Stimulated activated CD4-positive, alpha-beta T cell treated with anti-CD3 and anti-CD28 coated beads, Interleukin-2, amount 100 ng/mL, for 24 hours (primary cell): ENCODE data around the gene ADAM15.

ENCODE experiments used
- DNase-seq, 2 donors: peaks; one replicate each; pipeline ENCODE4 v3.0.0-alpha.2; 2020

ADAM15 gene

GRCh38 chr1:155050560-155051341, at the start of gene ADAM15:
ADAM15 (plus strand) TSS chr1:155051316; CDS start chr1:155051387, 71 bp downstream.
- peak; percentile 84 to 86 for DNase-seq

GRCh38 chr1:155001425-155001674, 49.8 kb upstream of the ADAM15 start:
- no peak for DNase-seq

DNA sequence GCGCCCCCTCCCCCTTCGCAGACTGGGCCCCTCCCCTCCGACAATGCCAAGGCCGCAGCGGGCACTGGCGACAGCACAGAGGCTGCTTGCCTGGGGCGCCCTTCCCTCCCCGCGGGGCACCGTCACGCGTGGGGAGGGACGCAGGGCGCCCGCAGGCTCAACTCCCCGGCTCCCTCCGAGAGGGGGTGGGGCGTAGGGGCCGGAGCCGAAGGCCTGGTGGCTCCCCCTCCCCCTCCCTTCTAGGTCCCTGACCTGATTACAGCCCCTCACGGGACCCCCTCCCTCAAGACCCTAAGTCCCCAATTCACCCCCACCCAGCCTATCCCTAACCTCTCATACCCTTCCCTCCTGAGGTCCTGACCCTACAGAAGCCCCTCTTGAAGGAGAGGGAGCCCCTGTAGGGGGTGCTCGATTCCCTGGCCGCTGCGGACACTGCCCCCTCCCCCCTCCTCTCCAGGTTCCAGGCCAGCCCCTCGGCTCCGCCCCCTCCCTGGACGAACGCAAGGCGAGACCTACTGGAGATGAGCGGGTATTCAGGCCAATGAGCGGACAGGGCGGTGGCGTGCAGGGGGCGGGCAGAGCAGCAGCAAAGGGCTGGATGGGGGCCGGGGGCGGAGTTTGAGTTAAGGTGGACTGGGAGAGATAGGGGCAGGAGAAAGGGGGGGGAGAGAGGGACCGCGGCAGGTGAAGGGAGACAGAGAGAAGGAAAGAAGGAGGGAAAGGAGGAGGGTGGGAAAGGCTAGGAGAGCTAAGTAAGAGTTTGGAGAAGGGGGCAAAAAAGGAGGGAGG, 49.2 kb upstream of the ADAM15 start:
- peak; percentile 99 for DNase-seq

- no peak for DNase-seq
These were observed 48.5 kb upstream of the ADAM15 start, which contains the start of gene ZBTB7B for GRCh38 chr1:155002464-155003226. ZBTB7B (plus strand) TSS chr1:155002802; CDS start chr1:155014661, 11,859 bp downstream.

- DNase-seq: peak in 1 of 2 donors; percentile 48
These were observed 47.8 kb upstream of the ADAM15 start for GRCh38 chr1:155003227-155003765.

GRCh38 chr1:155003766-155004351, 47.3 kb upstream of the ADAM15 start:
- DNase-seq: no peak

DNA sequence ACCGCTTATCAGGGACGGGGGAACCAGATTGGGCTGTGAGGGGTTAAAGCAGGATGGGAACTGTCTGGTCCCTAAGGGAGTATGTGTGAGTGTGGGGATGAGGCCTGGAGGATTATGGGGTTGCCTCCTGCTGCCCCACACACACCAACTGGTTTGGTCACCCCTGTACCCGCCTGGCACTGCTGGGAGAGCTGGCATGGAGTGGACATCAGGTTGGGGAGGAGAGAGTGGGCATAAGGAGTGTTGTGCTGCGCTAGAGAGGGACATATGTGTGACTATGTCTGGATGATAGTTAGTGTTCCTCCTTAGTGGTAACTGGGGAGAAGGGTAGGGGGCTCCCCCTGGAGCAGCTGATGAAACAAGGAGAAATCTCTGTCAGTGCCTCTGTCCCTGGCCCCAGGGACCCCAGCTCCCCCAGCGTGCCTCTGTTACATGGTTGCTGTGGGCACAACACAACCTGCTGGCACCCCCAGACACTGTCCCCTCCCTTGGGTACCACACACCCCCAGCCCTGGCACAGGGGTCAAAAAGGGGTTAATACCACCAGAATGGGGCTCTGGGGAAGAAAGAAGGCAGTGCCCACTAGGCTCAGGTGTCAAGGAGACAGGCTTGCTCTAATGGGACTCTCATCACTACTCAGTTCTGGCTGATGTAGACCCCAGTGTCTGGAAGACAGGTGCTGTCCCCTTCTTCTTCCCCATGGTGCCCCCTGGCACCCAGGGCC, 46.6 kb upstream of the ADAM15 start:
- DNase-seq: no peak

GRCh38 chr1:155005076-155006011, 45.8 kb upstream of the ADAM15 start:
- no peak for DNase-seq

GRCh38 chr1:155006601-155007101, 44.5 kb upstream of the ADAM15 start:
- DNase-seq: peak in 1 of 2 donors; percentile 52

GRCh38 chr1:155007251-155007828, 43.8 kb upstream of the ADAM15 start:
- no peak for DNase-seq

DNA sequence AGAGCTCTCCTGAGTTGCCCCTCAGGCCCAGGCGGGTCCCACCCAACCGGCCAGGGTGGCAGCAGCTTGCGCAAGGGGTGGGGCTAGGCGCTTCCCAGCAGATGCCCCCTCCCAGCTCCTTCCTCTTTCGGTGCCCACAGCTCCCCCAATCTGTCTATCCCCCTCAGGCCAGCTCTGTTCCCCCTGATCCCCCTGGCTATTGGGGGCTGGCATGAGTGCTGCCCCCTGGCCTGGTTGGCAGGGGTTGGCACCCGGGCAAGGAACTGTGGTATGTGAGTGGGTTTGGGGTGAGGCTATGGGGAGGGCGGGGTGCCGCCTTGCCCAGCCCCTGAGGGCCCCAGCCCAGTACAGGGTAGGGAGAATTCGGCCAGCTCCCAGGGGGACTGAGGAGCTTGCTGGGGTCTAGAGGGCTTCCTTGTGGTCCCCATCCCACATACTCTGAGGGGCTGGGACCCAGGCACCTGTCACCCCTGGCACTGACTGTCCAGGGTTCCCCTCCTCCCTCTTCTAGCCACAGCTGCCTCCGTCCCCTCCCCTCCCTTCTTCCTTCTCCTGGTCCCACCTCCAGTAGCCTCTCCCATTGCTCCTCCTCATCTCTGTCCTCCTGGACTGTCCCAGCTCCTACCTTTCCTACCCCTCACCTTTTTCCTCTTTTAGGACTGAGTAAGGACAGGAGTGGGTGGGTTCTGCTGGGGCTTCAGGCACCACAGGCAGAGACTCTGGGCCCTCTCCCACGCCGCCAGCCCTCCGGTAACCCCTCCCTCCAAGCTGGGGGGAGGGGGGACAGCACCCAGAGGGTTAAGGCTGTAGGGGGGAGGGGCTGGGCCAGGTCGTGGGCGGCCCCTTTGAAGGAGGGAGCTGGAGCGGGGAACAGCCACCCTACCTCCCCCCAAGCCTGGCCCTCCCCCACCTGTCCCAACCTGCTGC, 42.8 kb upstream of the ADAM15 start:
- peak; percentile 72 to 90 for DNase-seq

DNA sequence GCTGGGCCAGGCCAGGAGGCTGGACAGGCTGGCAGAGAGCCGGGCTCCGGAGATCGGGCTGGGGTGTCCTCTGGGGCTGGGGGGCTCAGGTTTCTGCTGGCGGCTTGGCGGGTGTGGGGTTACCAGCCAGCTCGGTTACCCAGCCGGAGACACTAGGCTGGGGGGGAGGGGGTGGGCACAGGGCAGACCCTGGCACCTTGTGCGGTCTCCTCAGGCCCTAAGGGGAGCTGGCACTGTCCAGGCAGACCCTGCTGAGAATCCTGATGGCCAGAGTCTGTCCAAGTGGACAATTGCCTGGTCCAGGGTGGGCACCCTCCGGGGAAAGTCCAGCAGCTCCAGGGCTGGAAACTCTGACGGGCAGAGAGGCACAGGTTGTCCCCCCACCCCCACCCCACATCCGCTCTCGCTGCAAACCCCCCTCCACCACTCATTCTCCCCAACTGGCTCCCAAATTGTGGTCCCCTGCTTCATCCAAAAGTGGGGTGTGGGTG, 41.9 kb upstream of the ADAM15 start:
- DNase-seq: peak; percentile 41 to 58

DNA sequence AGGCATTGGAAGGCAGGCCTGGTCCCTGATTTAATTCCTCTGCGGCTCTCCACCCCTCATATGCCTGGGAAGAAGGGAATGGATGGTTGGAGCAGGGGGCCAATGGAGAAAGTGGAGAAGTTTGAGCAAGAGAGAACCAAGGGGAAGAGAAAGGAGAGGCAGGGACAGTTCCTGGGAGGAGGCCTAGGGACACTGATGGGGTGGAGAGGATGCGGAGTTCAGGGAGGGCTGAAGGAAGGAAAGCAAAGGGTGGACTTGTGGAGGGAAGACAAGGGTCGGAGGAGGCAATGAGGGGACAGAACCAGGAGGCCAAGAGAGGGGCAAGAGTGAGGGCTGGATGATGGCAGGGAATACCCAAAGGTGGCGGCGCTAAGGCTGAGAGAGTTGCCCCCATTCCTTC, 41.4 kb upstream of the ADAM15 start:
- no peak for DNase-seq

DNA sequence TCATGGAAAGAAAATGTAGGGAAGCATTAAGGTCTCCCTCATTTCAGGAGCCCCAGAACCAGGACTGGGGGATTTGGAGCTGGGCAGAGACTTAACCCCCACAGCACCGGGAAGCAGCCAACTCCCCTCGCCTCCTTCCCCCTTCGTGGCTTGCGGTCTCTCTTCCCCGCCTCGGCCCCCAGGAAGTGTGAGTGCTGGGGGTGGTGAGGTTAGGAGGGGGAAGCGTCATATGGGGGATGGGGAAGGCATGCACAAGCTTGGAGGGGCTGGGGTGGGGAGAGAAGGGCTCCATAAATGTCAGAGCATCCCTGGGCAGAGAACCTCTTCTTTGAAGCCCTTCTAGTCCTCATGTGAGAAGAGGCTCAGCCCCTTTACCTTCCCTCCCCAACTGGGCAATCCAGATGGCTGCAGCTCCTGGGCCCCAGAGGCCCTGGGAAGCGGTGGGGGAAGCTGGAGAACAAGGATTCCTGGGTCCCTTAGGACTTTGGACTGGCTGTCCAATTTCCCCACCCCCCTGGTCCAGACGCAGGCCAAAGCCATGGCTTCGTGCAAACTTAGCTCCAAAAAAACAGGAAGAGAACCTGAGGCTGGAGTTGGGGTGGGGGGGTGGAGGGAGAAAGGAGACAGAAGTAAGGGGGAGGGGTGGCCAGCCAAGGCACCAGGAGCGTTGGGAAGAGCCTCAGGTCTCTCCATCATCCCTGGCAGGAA, 40.8 kb upstream of the ADAM15 start:
- peak in 1 of 2 donors; percentile 57 for DNase-seq

GRCh38 chr1:155011004-155011416, 40.1 kb upstream of the ADAM15 start:
- DNase-seq: no peak

- no peak for DNase-seq
These were observed 39.6 kb upstream of the ADAM15 start for GRCh38 chr1:155011437-155012025.

DNA sequence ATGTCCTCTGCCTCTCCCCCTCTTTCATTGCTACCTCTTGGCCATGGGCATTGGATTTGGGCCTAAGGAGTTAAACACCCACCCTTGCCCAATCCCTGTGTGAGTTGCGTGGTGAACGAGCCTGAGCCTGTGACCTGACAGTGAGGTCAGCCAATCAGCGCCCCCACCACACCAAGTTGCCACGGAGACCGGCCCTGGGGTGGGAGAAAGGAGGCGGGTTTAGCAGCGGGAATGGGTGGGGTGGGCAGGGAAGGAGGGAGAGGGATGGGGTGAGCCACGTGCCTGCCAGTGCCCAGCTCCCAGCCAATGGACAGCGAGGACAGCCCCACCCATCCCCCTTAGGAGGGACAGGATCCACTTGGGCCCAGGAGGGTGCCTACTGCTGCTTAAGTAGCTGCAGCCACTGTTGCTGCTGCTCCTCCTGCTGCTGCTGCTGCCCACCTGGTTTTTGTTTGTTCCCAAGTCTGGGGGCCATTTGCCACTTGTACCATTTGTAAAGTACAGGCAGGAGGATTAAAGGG, 39.0 kb upstream of the ADAM15 start:
- peak in 1 of 2 donors; percentile 58 for DNase-seq
